A673 (cell line): ENCODE results near the gene RAB23. TPM values are rescaled to one million over a fixed set of nuclear protein-coding genes. Genes with fewer than 3 reads are reported as not detected.

ENCODE experiments used
- BruUV-seq: library from RNA; stranded (reverse); fragments of 400-500 nt; replicated peaks from 2 replicates; lab custom pipeline; 2021; lab: Mats Ljungman, UMichigan
- CTCF ChIA-PET: fragments of 300-600 bp; sonication (Branson Sonifier 250); formaldehyde crosslinking; loops from one replicate; lab custom pipeline; 2022; ENCODE audit warnings: antibody characterized with exemption; lab: Charles Lee
- POLR2A ChIA-PET: fragments of 300-600 bp; sonication (Branson Sonifier 250); formaldehyde crosslinking; loops from one replicate; lab custom pipeline; 2022; ENCODE audit warnings: antibody characterized with exemption; ENCODE audit not compliant: low non-redundant PET; lab: Charles Lee
- DNase-seq: peaks from one replicate; pipeline ENCODE4 v3.0.0-alpha.2; 2015; ENCODE audit warnings: low spot score
- H3K27ac ChIP-seq: fragments of 200-600 bp; sonication (generic); 2 replicates; pipeline ENCODE4 v1.5.1; 2016; ENCODE audit warnings: mixed run types, low read depth, mild to moderate bottlenecking, mixed read lengths, antibody characterized with exemption, low read length; ENCODE audit not compliant: poor library complexity, severe bottlenecking
- H3K27me3 ChIP-seq: fragments of 200-600 bp; sonication (generic); replicated peaks from 2 replicates; pipeline ENCODE4 v1.6.1; 2017; ENCODE audit warnings: mixed run types, low read depth, mild to moderate bottlenecking, mixed read lengths, antibody characterized with exemption, low read length; ENCODE audit not compliant: insufficient read depth, poor library complexity
- H3K36me3 ChIP-seq: fragments of 200-600 bp; sonication (generic); 2 replicates; pipeline ENCODE4 v1.6.1; 2016; ENCODE audit warnings: mixed run types, mild to moderate bottlenecking, mixed read lengths, antibody characterized with exemption, low read length; ENCODE audit not compliant: insufficient read depth, poor library complexity, severe bottlenecking
- H3K4me1 ChIP-seq: fragments of 200-600 bp; sonication (generic); 2 replicates; pipeline ENCODE4 v1.6.1; 2017; ENCODE audit warnings: mixed run types, mild to moderate bottlenecking, mixed read lengths, antibody characterized with exemption, low read length; ENCODE audit not compliant: insufficient read depth, poor library complexity, severe bottlenecking
- H3K4me3 ChIP-seq: fragments of 200-600 bp; sonication (generic); 2 replicates; pipeline ENCODE4 v1.5.1; 2016; ENCODE audit warnings: low read depth, mixed run types, mild to moderate bottlenecking, mixed read lengths, low read length; ENCODE audit not compliant: poor library complexity, severe bottlenecking
- H3K9me3 ChIP-seq: fragments of 200-600 bp; sonication (generic); 2 replicates; pipeline ENCODE4 v1.6.1; 2016; ENCODE audit warnings: mixed run types, low read depth, mild to moderate bottlenecking, mixed read lengths, antibody characterized with exemption, low read length; ENCODE audit not compliant: poor library complexity, severe bottlenecking
- EZH2 ChIP-seq: fragments of 200-600 bp; sonication (generic); IDR thresholded peaks from 2 replicates; pipeline ENCODE4 v1.6.1; 2017; ENCODE audit warnings: borderline replicate concordance, low read depth, mild to moderate bottlenecking, mixed read lengths, antibody characterized with exemption, low read length; ENCODE audit not compliant: poor library complexity, severe bottlenecking
- intact Hi-C: fragments of 100-400 bp; cut with micrococcal nuclease; formaldehyde crosslinking; loops from one replicate; pipeline ENCODE4 v1.10.0; 2022; ENCODE audit not compliant: unreplicated experiment
- total RNA-seq: library from RNA; stranded (reverse); gene quantifications from 2 replicates; pipeline ENCODE4 v1.2.3, GENCODE V29; 2021
- TF ChIP-seq, protein P1 (sequence below): fragments of 300-800, 200-600 bp; sonication (generic); conservative IDR thresholded peaks from 2 replicates; pipeline ENCODE4 v1.5.1; 2017; ENCODE audit warnings: low read depth, mild to moderate bottlenecking, antibody characterized with exemption, low read length, moderate library complexity, mixed read lengths

RAB23 gene
- total RNA-seq, 1 experiment from 2014 or later = 17.8 TPM

GRCh38 chr6:57226221-57226620 is 4.1 kb upstream of the RAB23 start:
- Histone ChIP-seq H3K9me3 (no peaks in the 10 kb centered on the region), H3K4me3 (no peak overlapping the region), H3K27me3 (no peaks in the 10 kb centered on the region), H3K36me3 (no peaks in the 10 kb centered on the region), H3K4me1 (peaks cover 7% of the 10 kb centered on the region), H3K27ac (no peak overlapping the region)
- TF ChIP-seq, protein P1, sequence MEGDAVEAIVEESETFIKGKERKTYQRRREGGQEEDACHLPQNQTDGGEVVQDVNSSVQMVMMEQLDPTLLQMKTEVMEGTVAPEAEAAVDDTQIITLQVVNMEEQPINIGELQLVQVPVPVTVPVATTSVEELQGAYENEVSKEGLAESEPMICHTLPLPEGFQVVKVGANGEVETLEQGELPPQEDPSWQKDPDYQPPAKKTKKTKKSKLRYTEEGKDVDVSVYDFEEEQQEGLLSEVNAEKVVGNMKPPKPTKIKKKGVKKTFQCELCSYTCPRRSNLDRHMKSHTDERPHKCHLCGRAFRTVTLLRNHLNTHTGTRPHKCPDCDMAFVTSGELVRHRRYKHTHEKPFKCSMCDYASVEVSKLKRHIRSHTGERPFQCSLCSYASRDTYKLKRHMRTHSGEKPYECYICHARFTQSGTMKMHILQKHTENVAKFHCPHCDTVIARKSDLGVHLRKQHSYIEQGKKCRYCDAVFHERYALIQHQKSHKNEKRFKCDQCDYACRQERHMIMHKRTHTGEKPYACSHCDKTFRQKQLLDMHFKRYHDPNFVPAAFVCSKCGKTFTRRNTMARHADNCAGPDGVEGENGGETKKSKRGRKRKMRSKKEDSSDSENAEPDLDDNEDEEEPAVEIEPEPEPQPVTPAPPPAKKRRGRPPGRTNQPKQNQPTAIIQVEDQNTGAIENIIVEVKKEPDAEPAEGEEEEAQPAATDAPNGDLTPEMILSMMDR = no peak
- intact Hi-C loops = no loop called here
- no TSS peak for BruUV-seq
- CTCF ChIA-PET = no interaction called here
- POLR2A ChIA-PET = no interaction called here
- no peak for DNase-seq

DNA sequence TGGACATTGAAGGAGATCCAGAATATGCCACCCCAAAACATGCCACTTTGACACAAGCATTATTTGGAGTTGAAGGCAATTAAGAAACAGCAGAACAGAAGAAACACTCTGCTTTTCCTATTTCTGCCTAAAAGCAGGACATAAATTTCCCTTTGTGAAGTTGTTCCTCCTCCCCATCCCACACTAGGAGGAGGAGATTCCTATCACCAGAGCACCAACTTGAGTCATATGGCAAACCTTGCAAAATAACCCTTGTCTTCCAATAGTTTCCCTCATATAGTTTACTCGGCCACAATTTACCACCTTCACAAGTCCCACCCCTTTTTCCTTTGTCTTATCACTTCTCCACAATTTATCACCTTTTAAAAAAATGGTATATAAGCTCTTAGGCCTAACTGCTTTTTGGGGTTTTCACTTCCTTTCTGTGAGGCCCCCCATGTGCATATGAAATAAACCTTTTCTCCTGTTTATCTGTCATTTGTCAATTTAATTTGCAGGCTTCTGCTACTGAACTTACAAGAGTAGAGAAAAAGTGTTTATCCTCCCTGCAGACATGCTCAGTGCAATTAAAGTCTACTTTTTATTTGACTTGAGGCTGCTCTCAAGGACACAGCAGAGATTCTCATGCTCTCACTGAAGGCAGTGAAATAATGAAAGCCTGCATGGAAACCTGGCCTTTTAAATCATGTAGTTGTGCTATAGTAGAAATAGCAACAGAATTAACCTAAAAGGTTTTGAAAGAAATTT is 2.8 kb upstream of the RAB23 start:
- peaks cover 5% of the 10 kb centered on the region for H3K9me3 ChIP-seq
- ChIA-PET CTCF (no interaction called here), POLR2A (no interaction called here)
- intact Hi-C loops = no loop called here
- no peak for DNase-seq
- no TSS peak for BruUV-seq
- peaks cover 7% of the 10 kb centered on the region for H3K4me1 ChIP-seq
- H3K27me3 ChIP-seq = no peaks in the 10 kb centered on the region
- H3K36me3 ChIP-seq = peaks cover 4% of the 10 kb centered on the region
- H3K27ac ChIP-seq = no peak overlapping the region
- no peak overlapping the region for H3K4me3 ChIP-seq
- TF ChIP-seq, protein P1 = no peak
- TF ChIP-seq EZH2 = no peak

GRCh38 chr6:57222743-57223077 is 603 bp upstream of the RAB23 start:
- BruUV-seq = no TSS peak
- H3K4me1 ChIP-seq = peaks cover 7% of the 10 kb centered on the region
- peaks cover 9% of the 10 kb centered on the region for H3K9me3 ChIP-seq
- TF ChIP-seq EZH2 = no peak
- TF ChIP-seq, protein P1 = no peak
- ChIA-PET POLR2A (no interaction called here), CTCF (no interaction called here)
- H3K27ac ChIP-seq = peak overlapping the region; percentile 88
- H3K4me3 ChIP-seq = peak overlapping the region; percentile 97
- peaks cover 4% of the 10 kb centered on the region for H3K36me3 ChIP-seq
- intact Hi-C loops = no loop called here
- H3K27me3 ChIP-seq = no peaks in the 10 kb centered on the region
- no peak for DNase-seq
